Lower lobe of right lung (tissue), 2 donors: Measurements from ENCODE around the gene GRM2. TPM values are rescaled to one million over a fixed set of nuclear protein-coding genes. Genes with fewer than 3 reads are reported as not detected.

ENCODE experiments used
- ATAC-seq, 2 donors: fragments of 200-7000 bp; cut with Tn5 transposase; one replicate each; pipeline ENCODE4 v1.9.1; 2020 to 2022; ENCODE audit warnings: mild to moderate bottlenecking in 2 of 2, moderate library complexity in 2 of 2
- DNase-seq: peaks from one replicate; pipeline ENCODE4 v3.0.0-alpha.2; 2020
- H3K27ac ChIP-seq: fragments of 200-600 bp; one replicate; pipeline ENCODE4 v1.8.0; 2022
- H3K27me3 ChIP-seq: fragments of 200-600 bp; one replicate; pipeline ENCODE4 v1.8.0; 2022; ENCODE audit warnings: low read depth
- H3K36me3 ChIP-seq: fragments of 200-600 bp; one replicate; pipeline ENCODE4 v1.8.0; 2022; ENCODE audit warnings: mild to moderate bottlenecking
- H3K4me1 ChIP-seq: fragments of 200-600 bp; one replicate; pipeline ENCODE4 v1.8.0; 2022
- H3K4me3 ChIP-seq: fragments of 200-600 bp; one replicate; pipeline ENCODE4 v1.8.0; 2022; ENCODE audit warnings: mild to moderate bottlenecking
- H3K9me3 ChIP-seq: fragments of 200-600 bp; one replicate; pipeline ENCODE4 v1.8.0; 2022
- intact Hi-C: fragments of 100-400 bp; cut with DNase I; formaldehyde crosslinking; loops from one replicate; pipeline ENCODE4 v1.11.0; 2022
- total RNA-seq: library from RNA; stranded (reverse); fragmentation: NEBNext Ultra II Directional; extraction: Animal tissue kit (Norgen Biotek cat#: 25700); gene quantifications from one replicate; pipeline ENCODE4 v1.2.1, GENCODE V29; 2021
- TF ChIP-seq, protein P1 (sequence below): fragments of 200-600 bp; IDR thresholded peaks from one replicate; pipeline ENCODE4 v1.8.0; 2022; ENCODE audit warnings: antibody characterized with exemption, mild to moderate bottlenecking
- donor health status: DM: no; HTN: yes; CAD: no; lungs with severe emphysema.

GRM2 gene
- total RNA-seq, 1 donor from 2014 or later: 0.15 TPM

DNA sequence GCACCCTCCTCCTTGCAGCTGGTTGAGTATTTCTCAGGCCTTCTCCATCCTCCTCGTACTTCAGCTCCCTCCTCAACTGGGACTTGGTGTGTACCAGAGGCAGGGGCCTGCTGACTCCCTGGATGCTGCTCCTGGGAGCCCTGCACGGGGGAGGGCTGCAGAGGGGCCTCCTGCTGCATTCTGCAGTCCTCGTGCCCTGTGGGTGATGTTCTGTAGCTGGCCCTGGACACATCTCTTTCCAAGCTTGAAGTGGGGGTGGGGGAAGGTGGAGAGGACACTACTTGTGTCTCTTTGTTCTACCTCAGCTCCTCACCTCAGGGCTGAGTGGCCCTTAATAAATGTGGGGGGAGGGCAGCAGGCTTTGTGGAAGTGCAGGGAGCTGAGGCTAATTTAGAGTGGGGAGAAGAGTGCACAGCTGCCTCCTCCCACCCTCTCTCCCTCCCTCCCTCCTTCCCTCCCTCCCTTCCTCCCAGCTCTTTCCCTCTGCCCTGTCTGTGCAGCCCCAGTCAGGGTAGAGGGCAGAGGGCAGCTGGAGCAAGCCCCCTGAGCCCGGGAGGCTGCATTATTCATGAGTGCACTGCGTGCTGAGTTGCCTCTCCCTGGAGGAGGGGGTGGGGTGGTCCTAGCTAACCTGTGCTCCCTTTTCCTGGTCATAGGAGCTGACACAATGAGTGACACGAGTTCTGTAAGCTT is 3.7 kb upstream of the GRM2 start:
- intact Hi-C loops: no loop called here
- ATAC-seq (no peak), DNase-seq (peak; percentile 28)
- TF ChIP-seq, protein P1, sequence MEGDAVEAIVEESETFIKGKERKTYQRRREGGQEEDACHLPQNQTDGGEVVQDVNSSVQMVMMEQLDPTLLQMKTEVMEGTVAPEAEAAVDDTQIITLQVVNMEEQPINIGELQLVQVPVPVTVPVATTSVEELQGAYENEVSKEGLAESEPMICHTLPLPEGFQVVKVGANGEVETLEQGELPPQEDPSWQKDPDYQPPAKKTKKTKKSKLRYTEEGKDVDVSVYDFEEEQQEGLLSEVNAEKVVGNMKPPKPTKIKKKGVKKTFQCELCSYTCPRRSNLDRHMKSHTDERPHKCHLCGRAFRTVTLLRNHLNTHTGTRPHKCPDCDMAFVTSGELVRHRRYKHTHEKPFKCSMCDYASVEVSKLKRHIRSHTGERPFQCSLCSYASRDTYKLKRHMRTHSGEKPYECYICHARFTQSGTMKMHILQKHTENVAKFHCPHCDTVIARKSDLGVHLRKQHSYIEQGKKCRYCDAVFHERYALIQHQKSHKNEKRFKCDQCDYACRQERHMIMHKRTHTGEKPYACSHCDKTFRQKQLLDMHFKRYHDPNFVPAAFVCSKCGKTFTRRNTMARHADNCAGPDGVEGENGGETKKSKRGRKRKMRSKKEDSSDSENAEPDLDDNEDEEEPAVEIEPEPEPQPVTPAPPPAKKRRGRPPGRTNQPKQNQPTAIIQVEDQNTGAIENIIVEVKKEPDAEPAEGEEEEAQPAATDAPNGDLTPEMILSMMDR: no peak
- H3K9me3 ChIP-seq: no peaks in the 10 kb centered on the region
- no peaks in the 10 kb centered on the region for H3K4me1 ChIP-seq
- no peak overlapping the region for H3K4me3 ChIP-seq
- no peaks in the 10 kb centered on the region for H3K27me3 ChIP-seq
- H3K27ac ChIP-seq: no peak overlapping the region
- H3K36me3 ChIP-seq: peaks cover 60% of the 10 kb centered on the region

DNA sequence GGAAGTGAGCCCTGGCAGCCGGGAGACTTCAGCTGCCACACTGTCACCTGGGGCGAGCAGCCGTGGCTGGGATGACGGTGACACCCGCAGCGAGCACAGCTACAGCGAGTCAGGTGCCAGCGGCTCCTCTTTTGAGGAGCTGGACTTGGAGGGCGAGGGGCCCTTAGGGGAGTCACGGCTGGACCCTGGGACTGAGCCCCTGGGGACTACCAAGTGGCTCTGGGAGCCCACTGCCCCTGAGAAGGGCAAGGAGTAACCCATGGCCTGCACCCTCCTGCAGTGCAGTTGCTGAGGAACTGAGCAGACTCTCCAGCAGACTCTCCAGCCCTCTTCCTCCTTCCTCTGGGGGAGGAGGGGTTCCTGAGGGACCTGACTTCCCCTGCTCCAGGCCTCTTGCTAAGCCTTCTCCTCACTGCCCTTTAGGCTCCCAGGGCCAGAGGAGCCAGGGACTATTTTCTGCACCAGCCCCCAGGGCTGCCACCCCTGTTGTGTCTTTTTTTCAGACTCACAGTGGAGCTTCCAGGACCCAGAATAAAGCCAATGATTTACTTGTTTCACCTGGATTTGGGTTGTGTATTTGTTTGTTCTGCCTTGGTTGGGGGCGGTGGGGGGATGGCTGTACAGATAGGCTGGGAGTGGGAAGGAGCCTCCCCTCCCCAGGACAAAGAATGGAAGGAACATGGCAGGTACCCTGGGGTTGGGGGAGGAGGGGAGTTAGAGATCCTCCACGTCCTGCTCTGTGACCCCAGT is 2.9 kb upstream of the GRM2 start:
- Histone ChIP-seq H3K4me3 (no peak overlapping the region), H3K9me3 (no peaks in the 10 kb centered on the region), H3K27me3 (no peaks in the 10 kb centered on the region), H3K27ac (no peak overlapping the region), H3K36me3 (peaks cover 53% of the 10 kb centered on the region), H3K4me1 (no peaks in the 10 kb centered on the region)
- ATAC-seq: no peak
- intact Hi-C loops: no loop called here
- TF ChIP-seq, protein P1: no peak
- DNase-seq: peak; percentile 16

DNA sequence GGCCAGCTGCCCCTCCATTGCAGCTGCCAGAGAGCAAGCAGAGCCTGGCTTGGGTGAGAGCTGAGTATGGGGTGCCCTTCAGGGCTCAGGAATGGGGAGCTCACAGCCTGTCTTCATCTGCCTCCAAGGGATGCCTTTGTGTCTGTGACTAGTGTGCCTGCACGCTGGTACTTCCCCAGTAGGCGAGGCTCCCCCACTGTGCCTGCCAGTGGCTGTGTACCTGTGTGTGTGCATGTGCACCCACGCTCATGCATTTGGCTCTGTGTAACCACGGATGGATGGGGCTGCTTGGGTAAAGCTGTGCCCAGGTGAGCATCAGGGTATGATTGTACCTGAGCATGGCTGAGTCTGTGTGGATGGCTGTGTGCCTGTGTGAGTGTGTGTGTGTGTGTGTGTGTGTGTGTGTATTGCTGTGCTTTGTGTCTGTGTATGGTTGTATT is 2.3 kb upstream of the GRM2 start:
- H3K27me3 ChIP-seq: no peaks in the 10 kb centered on the region
- no peak for ATAC-seq
- H3K27ac ChIP-seq: no peak overlapping the region
- H3K36me3 ChIP-seq: peaks cover 47% of the 10 kb centered on the region
- no peak overlapping the region for H3K4me3 ChIP-seq
- no peaks in the 10 kb centered on the region for H3K9me3 ChIP-seq
- DNase-seq: peak; percentile 24
- H3K4me1 ChIP-seq: no peaks in the 10 kb centered on the region
- TF ChIP-seq, protein P1: no peak
- intact Hi-C loops: no loop called here

DNA sequence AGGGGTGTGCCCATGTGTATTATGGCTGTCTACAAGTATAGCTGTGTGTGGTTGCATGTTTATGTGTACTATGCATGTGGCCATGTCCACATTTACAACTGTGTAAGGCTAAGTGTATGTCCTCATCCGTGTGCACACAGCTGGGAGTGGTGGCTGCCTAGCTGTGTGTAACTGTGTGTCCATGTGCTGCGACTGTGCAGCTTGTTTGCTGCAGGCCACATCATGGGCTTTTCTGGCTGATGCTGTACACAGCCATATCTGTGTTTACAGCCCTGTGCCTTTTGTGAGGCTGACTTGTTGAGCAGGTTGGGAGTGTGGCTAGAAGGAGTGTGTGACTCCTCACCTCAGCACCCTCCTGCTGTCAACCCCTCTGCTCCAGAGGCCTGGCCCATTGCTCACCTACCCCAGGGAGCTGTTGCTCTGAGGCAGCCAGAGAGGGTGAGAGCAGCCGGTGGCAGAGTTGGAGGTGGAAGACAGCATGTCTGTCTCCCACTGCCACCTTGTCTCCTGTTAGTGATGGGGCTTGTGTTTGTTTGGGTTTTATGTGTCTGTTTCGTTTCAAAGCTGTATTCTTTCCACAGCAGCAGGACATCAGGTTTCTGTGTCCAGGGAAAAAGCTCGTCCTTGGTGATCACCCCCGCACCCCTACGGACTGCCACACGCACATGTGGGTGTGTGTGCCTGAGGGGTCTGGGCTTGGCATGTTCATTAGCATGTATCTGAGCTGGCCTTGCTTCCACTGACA is 1.4 kb upstream of the GRM2 start:
- no peak for ATAC-seq
- Histone ChIP-seq H3K27ac (no peak overlapping the region), H3K4me3 (no peak overlapping the region), H3K36me3 (peaks cover 38% of the 10 kb centered on the region), H3K9me3 (no peaks in the 10 kb centered on the region), H3K27me3 (no peaks in the 10 kb centered on the region), H3K4me1 (no peaks in the 10 kb centered on the region)
- peak; percentile 14 for DNase-seq
- TF ChIP-seq, protein P1: no peak
- intact Hi-C loops: no loop called here

DNA sequence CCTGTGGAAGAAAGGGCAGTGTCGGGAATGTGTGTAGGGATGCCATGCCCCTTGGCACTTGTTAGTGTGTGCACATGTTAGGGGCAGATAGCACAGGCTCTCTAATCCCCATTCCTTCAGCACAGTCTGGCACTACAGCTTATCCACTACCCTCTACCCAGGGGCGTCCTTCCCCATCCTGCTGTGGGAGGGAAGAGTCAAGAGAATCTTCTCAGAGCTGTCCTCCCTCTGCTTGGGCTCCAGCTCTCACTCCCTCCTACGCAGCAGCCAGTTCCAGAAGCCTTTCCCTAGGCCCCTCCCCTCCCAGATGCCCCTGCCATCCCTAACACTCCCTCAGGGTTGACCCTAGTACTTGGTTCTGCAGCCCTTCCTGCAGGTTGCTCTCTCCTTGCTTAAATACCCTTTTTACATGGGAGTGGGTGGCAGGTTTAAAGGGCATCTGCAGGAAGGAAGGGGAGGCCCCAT is 815 bp upstream of the GRM2 start:
- H3K36me3 ChIP-seq: peaks cover 33% of the 10 kb centered on the region
- TF ChIP-seq, protein P1: no peak
- H3K27me3 ChIP-seq: no peaks in the 10 kb centered on the region
- intact Hi-C loops: no loop called here
- no peak overlapping the region for H3K27ac ChIP-seq
- no peak overlapping the region for H3K4me3 ChIP-seq
- H3K9me3 ChIP-seq: no peaks in the 10 kb centered on the region
- ATAC-seq (no peak), DNase-seq (peak; percentile 12)
- H3K4me1 ChIP-seq: no peaks in the 10 kb centered on the region
